OCI-LY3 (cell line): ENCODE data around the gene ZNF565.

Experiments
- H2AFZ ChIP-seq: fragments of 200-600, 300-600 bp; shearing (Covaris generic); 2 replicates; pipeline ENCODE4 v1.6.0; 2014; ENCODE audit warnings: antibody characterized with exemption, low read depth, low read length
- H3K27ac ChIP-seq: fragments of 200-600, 300-600 bp; sonication (generic); 2 replicates; pipeline ENCODE4 v1.5.1; 2014; ENCODE audit warnings: mild to moderate bottlenecking, low read length, moderate library complexity, mixed read lengths
- H3K27me3 ChIP-seq: fragments of 200-600, 300-600 bp; sonication (generic); 2 replicates; pipeline ENCODE4 v1.6.1; 2014; ENCODE audit warnings: low read depth, low read length, mixed read lengths
- H3K36me3 ChIP-seq: fragments of 200-600, 300-600 bp; sonication (generic); replicated peaks from 2 replicates; pipeline ENCODE3; 2014; ENCODE audit warnings: low read depth, low read length, mixed read lengths
- H3K4me1 ChIP-seq: fragments of 300-600, 200-600 bp; sonication (generic); 2 replicates; pipeline ENCODE4 v1.6.1; 2014; ENCODE audit warnings: low read length, mixed read lengths
- H3K4me2 ChIP-seq: fragments of 200-600, 300-600 bp; sonication (generic); 2 replicates; pipeline ENCODE4 v1.6.1; 2014; ENCODE audit warnings: low read length, mixed read lengths
- H3K4me3 ChIP-seq: fragments of 300-600, 200-600 bp; sonication (generic); 2 replicates; pipeline ENCODE4 v1.5.1; 2014; ENCODE audit warnings: antibody characterized with exemption, mild to moderate bottlenecking, low read length, moderate library complexity
- H3K79me2 ChIP-seq: fragments of 300-600, 200-600 bp; shearing (Covaris generic); 2 replicates; pipeline ENCODE4 v1.6.1; 2014; ENCODE audit warnings: mild to moderate bottlenecking, low read length, mixed read lengths
- H3K9ac ChIP-seq: fragments of 300-600, 200-600 bp; shearing (Covaris generic); 2 replicates; pipeline ENCODE4 v1.6.0; 2014; ENCODE audit warnings: mild to moderate bottlenecking, low read length, moderate library complexity
- H3K9me3 ChIP-seq: fragments of 200-600, 300-600 bp; shearing (Covaris generic); 2 replicates; pipeline ENCODE4 v1.6.1; 2014; ENCODE audit warnings: low read length, mixed read lengths; ENCODE audit not compliant: insufficient read depth
- H4K20me1 ChIP-seq: fragments of 200-600, 300-600 bp; sonication (generic); 2 replicates; pipeline ENCODE4 v1.6.1; 2016; ENCODE audit warnings: low read length, mixed read lengths; ENCODE audit not compliant: insufficient read depth
- CTCF ChIP-seq: fragments of 200-600, 300-600 bp; sonication (generic); IDR thresholded peaks from 2 replicates; pipeline ENCODE4 v1.5.1; 2014; ENCODE audit warnings: antibody characterized with exemption, low read length, low read depth
- EZH2phosphoT487 ChIP-seq: fragments of 200-600 bp; shearing (Covaris generic); IDR thresholded peaks from 2 replicates; pipeline ENCODE4 v1.6.1; 2018; ENCODE audit warnings: antibody characterized with exemption, mixed run types, low read depth

Gene ZNF565

DNA sequence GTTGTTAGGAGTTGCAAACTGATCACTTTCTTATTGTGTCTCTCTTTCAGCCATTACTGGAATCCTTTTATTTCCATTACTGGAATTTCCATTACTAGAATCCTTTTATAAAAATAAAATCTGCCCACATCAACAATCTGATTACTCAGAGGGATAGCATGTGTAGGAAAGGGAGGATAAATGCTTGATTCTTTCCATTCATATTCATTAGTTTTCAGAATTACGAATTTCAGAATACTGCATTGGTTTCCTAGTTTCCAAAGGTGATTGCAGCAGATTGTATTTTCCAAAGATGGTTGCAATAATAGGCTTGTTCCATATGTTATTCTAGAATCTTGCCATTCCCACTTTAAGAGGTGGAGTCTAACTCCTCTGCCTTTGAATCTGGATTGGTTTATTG lies 37.6 kb upstream of the ZNF565 start:
- Histone ChIP-seq H2AFZ (no peak overlapping the region), H3K36me3 (peaks cover 8% of the 10 kb centered on the region), H3K4me2 (no peak overlapping the region)

GRCh38 chr19:36246006-36246481 lies 31.6 kb upstream of the ZNF565 start:
- H3K27ac ChIP-seq, result no peak overlapping the region
- no peaks in the 10 kb centered on the region for H3K4me1 ChIP-seq
- 0 out of 2 replicates have a peak, but pooled peaks cover 3% of the 10 kb centered on the region for H4K20me1 ChIP-seq
- H3K36me3 ChIP-seq, result no peaks in the 10 kb centered on the region
- no peak overlapping the region for H2AFZ ChIP-seq
- no peak overlapping the region for H3K4me2 ChIP-seq
- TF ChIP-seq CTCF, result no peak
- no peak for TF ChIP-seq EZH2phosphoT487
- no peak overlapping the region for H3K9ac ChIP-seq
- no peaks in the 10 kb centered on the region for H3K27me3 ChIP-seq
- H3K4me3 ChIP-seq, result no peak overlapping the region
- no peaks in the 10 kb centered on the region for H3K9me3 ChIP-seq
- no peaks in the 10 kb centered on the region for H3K79me2 ChIP-seq

More for the DNA sequence above, 37.6 kb upstream of the ZNF565 start:
- H3K27me3 ChIP-seq, result no peaks in the 10 kb centered on the region
- no peaks in the 10 kb centered on the region for H4K20me1 ChIP-seq
- TF ChIP-seq EZH2phosphoT487 (no peak), CTCF (no peak)
- no peak overlapping the region for H3K9ac ChIP-seq
- H3K4me3 ChIP-seq, result no peak overlapping the region
- no peaks in the 10 kb centered on the region for H3K4me1 ChIP-seq
- H3K27ac ChIP-seq, result no peak overlapping the region
- no peaks in the 10 kb centered on the region for H3K79me2 ChIP-seq
- H3K9me3 ChIP-seq, result no peaks in the 10 kb centered on the region

DNA sequence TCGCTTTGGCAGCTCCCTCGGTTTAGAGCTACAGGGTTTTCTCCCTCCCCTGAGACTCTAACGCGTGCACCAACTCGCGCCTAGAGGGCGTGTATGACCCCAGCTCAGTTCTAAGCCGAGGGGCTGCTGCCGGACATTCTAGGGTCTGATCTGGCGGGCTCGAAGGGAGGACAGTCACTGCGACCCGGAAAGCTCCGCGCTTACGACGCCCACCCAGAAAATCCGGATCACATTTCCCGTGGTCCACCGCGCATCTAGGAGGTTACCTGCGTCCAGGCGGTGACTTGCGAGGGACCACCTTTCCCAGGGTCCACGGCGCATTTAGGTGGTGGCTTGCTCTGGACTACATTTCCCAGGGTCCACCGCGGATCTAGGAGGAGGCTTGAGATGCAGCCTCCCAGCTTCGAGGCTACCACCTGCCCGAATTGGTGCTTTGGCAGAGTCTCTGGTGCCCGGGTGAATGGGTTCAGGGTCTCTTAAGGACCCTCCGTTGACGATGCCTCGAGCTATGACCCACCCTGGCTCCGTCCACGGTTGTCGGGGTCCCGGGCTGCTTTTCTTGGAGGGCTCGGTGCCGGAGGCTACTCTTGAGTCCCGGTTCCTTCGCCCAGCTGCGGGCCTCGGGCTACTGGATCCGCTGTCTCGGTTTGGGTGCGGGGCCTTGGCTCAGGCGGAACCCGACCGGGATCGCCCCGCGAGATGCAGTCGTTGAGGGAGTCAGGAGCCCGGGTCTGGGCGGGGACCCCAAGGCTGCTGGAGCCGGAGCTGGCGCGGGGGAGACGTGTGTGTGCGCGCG lies 30.9 kb upstream of the ZNF565 start:
- H3K79me2 ChIP-seq, result no peaks in the 10 kb centered on the region
- H4K20me1 ChIP-seq, result 0 out of 2 replicates have a peak, but pooled peaks cover 3% of the 10 kb centered on the region
- H3K9ac ChIP-seq, result no peak overlapping the region
- no peak overlapping the region for H2AFZ ChIP-seq
- no peaks in the 10 kb centered on the region for H3K27me3 ChIP-seq
- no peaks in the 10 kb centered on the region for H3K4me1 ChIP-seq
- no peak overlapping the region for H3K4me3 ChIP-seq
- H3K4me2 ChIP-seq, result no peak overlapping the region
- no peaks in the 10 kb centered on the region for H3K9me3 ChIP-seq
- H3K36me3 ChIP-seq, result no peaks in the 10 kb centered on the region
- TF ChIP-seq CTCF (no peak), EZH2phosphoT487 (no peak)
- no peak overlapping the region for H3K27ac ChIP-seq

DNA sequence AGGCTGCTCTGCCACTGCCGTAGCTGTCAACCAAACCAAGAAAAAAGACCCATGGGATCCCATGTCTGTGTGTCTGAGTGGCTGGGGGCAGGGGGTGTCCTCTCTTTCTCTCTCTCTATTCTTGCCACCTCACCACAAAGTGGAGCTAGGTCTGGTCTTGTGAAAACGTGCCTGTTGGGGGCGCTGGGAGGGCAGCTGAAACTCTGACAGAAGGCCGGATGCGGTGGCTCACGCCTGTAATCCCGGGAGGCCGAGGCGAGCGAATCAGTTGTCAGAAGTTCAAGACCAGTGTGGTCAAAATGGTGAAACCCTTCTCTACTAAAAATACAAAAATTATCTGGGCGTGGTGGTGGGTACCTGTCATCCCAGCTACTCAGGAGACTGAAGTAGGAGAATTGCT lies 29.6 kb upstream of the ZNF565 start:
- no peaks in the 10 kb centered on the region for H3K27me3 ChIP-seq
- no peak overlapping the region for H3K9ac ChIP-seq
- no peak for TF ChIP-seq CTCF
- TF ChIP-seq EZH2phosphoT487, result no peak
- H3K4me3 ChIP-seq, result no peak overlapping the region
- H3K36me3 ChIP-seq, result peaks cover 8% of the 10 kb centered on the region
- no peaks in the 10 kb centered on the region for H3K79me2 ChIP-seq
- 0 out of 2 replicates have a peak, but pooled peaks cover 3% of the 10 kb centered on the region for H4K20me1 ChIP-seq
- no peaks in the 10 kb centered on the region for H3K4me1 ChIP-seq
- H3K4me2 ChIP-seq, result no peak overlapping the region
- H2AFZ ChIP-seq, result no peak overlapping the region
- no peak overlapping the region for H3K27ac ChIP-seq
- H3K9me3 ChIP-seq, result no peaks in the 10 kb centered on the region
